Effector memory CD8-positive, alpha-beta T cell (primary cell): ENCODE data around the gene SH3RF2.
A peak's percentile ranks its signal among the peaks of the same experiment; 100 is the strongest.
"Not testable (repeated sequence)": the region's sequence is repeated elsewhere in the genome, so short reads cannot be mapped to it uniquely, and the experiment has no call there.

Source experiments
- ATAC-seq: fragments of 150-1000 bp; cut with Tn5 transposase; replicated peaks from 2 replicates; pipeline ENCODE4 v1.10.0; 2021; ENCODE audit warnings: mild to moderate bottlenecking, moderate library complexity
- DNase-seq, 3 experiments: peaks; one replicate each; pipeline ENCODE4 v3.0.0; 2021
- H3K27ac Mint-ChIP-seq, 2 donors: one replicate each; pipeline ENCODE4 v1.8.0; 2022; ENCODE audit warnings: mild to moderate bottlenecking in 2 of 2, mixed read lengths in 2 of 2, moderate library complexity in 2 of 2
- H3K27me3 Mint-ChIP-seq, 2 donors: one replicate each; pipeline ENCODE4 v1.8.0; 2022; ENCODE audit warnings: mixed read lengths in 2 of 2
- H3K36me3 Mint-ChIP-seq: one replicate; pipeline ENCODE4 v1.8.0; 2022; ENCODE audit warnings: mild to moderate bottlenecking, moderate library complexity, mixed read lengths; ENCODE audit not compliant: insufficient read depth
- H3K4me1 Mint-ChIP-seq, 2 donors: one replicate each; pipeline ENCODE4 v1.8.0; 2022; ENCODE audit warnings: low read depth in 2 of 2, mixed read lengths in 2 of 2
- H3K4me3 Mint-ChIP-seq, 2 donors: one replicate each; pipeline ENCODE4 v1.8.0; 2022; ENCODE audit warnings: mild to moderate bottlenecking in 2 of 2, mixed read lengths in 2 of 2, moderate library complexity in 2 of 2
- H3K9me3 Mint-ChIP-seq, 2 donors: one replicate each; pipeline ENCODE4 v1.8.0; 2022; ENCODE audit warnings: mixed read lengths in 2 of 2

SH3RF2 gene

GRCh38 chr5:146088098-146088497 is 151.7 kb downstream of the SH3RF2 start:
- no peak for ATAC-seq
- Mint-ChIP-seq H3K27ac (no peak overlapping the region), H3K4me1 (peaks cover 0 to 1% of the 10 kb centered on the region in 2 donors), H3K27me3 (no peaks in the 10 kb centered on the region), H3K9me3 (no peaks in the 10 kb centered on the region), H3K4me3 (no peak overlapping the region), H3K36me3 (no peaks in the 10 kb centered on the region)
- DNase-seq = no peak

DNA sequence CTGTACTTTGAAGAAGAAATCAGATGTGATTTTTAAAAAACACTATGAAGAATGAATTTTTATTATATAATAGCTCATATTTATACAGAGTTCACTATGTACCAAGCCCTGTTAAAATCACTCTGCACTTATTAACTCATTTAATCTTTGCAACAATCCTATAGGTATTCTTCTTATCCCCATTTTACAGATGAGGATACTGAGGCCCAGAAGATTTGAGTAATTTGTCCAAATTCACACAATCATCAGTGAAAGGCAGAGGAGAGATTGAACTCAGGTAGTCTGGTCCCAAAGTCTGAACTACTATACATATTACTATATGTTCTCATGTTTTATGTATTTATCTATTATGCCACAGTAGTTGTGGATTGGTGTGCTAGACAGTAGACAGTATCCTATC is 152.9 kb downstream of the SH3RF2 start:
- no peak overlapping the region for H3K4me3 Mint-ChIP-seq
- no peaks in the 10 kb centered on the region for H3K9me3 Mint-ChIP-seq
- no peaks in the 10 kb centered on the region for H3K27me3 Mint-ChIP-seq
- H3K36me3 Mint-ChIP-seq = no peaks in the 10 kb centered on the region
- no peak overlapping the region for H3K27ac Mint-ChIP-seq
- no peaks in the 10 kb centered on the region for H3K4me1 Mint-ChIP-seq
- ATAC-seq (no peak), DNase-seq (no peak)

- no peaks in the 10 kb centered on the region for H3K4me1 Mint-ChIP-seq
- DNase-seq (no peak), ATAC-seq (no peak)
- no peaks in the 10 kb centered on the region for H3K36me3 Mint-ChIP-seq
- H3K27ac Mint-ChIP-seq = no peak overlapping the region
- H3K4me3 Mint-ChIP-seq = no peak overlapping the region
- no peaks in the 10 kb centered on the region for H3K9me3 Mint-ChIP-seq
- H3K27me3 Mint-ChIP-seq = no peaks in the 10 kb centered on the region
Observed at GRCh38 chr5:146091881-146092280, 155.5 kb downstream of the SH3RF2 start.

GRCh38 chr5:146098047-146098446 is 161.7 kb downstream of the SH3RF2 start:
- no peaks in the 10 kb centered on the region for H3K36me3 Mint-ChIP-seq
- no peaks in the 10 kb centered on the region for H3K27me3 Mint-ChIP-seq
- no peak overlapping the region for H3K4me3 Mint-ChIP-seq
- ATAC-seq (no peak), DNase-seq (no peak)
- H3K4me1 Mint-ChIP-seq = no peaks in the 10 kb centered on the region
- H3K9me3 Mint-ChIP-seq = no peaks in the 10 kb centered on the region
- H3K27ac Mint-ChIP-seq = no peak overlapping the region

DNA sequence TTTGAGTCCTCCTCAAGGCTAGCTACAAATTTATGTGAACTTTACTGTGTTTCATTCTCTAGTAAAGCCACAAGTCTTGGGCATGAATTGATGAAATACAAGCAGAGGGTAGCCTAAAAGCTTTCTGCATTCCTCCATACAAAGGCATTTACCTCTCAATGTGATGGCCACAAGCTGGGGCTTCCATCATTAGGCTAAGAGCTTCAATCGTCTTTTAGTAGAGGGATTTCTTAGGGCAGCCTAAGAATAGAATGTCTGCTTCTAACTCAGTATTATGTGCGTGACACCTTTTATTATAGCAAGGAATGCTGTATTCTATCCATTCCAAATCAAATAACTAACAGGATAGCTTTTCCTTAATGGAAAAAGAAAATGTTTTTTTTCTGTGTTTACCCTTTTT is 165.3 kb downstream of the SH3RF2 start:
- peaks cover 0 to 2% of the 10 kb centered on the region in 2 donors for H3K4me1 Mint-ChIP-seq
- H3K27ac Mint-ChIP-seq = no peak overlapping the region
- H3K9me3 Mint-ChIP-seq = no peaks in the 10 kb centered on the region
- no peak overlapping the region for H3K4me3 Mint-ChIP-seq
- no peaks in the 10 kb centered on the region for H3K36me3 Mint-ChIP-seq
- DNase-seq (no peak), ATAC-seq (no peak)
- H3K27me3 Mint-ChIP-seq = no peaks in the 10 kb centered on the region

GRCh38 chr5:146103594-146103993 is 167.2 kb downstream of the SH3RF2 start:
- Mint-ChIP-seq H3K4me3 (no peak overlapping the region), H3K4me1 (peaks cover 0 to 2% of the 10 kb centered on the region in 2 donors), H3K36me3 (no peaks in the 10 kb centered on the region), H3K9me3 (no peaks in the 10 kb centered on the region), H3K27me3 (no peaks in the 10 kb centered on the region), H3K27ac (no peak overlapping the region)
- no peak for DNase-seq
- ATAC-seq = no peak

DNA sequence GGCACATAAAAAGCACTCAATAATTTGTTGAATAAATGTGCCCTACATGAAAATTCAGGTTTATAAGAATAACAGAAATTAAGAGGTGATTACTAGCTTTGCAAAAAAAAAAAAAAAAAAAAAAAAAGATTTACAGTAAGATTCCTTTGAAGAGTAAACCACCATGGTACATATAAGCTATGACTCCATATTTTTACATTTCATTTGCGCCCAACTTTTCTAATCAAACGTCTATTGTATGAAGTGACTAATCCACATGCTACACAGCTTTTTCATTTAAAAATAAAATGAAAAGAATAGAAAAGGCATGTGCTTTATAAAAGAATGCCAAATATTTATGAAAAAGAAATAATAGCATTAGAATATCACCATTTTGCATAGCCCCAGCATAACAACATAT is 169.1 kb downstream of the SH3RF2 start, which contains the start of gene PLAC8L1:
TSS of gene PLAC8L1 (minus strand) at position 101 of the 400 bp plus-strand sequence. CDS start 1,266 bp downstream, outside the sequence.
- H3K36me3 Mint-ChIP-seq = no peaks in the 10 kb centered on the region
- no peak for DNase-seq
- H3K27me3 Mint-ChIP-seq = no peaks in the 10 kb centered on the region
- H3K9me3 Mint-ChIP-seq = no peaks in the 10 kb centered on the region
- peak within 1 kb of the TSS in 1 of 2 donors; percentile 35 for H3K27ac Mint-ChIP-seq
- no peak for ATAC-seq
- H3K4me1 Mint-ChIP-seq = peaks cover 0 to 2% of the 10 kb centered on the region in 2 donors
- no peak within 1 kb of the TSS for H3K4me3 Mint-ChIP-seq

DNA sequence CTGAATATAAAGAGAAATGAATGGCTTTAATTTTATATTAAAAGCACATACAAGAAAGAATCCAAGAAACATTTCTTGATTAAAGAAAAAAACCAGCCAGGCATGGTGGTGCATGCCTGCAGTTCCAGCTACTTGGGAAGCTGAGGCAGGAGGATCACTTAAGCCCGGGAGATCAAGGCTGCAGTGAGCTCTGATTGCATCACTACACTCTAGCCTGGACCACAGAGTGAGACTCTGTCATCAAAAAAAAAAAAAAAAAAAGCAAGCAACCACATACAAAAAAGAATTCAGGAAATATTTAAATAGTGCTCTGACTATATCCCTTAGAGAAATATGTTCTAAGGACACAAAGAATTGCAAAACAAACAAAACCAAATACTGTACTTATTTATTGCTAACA is 171.5 kb downstream of the SH3RF2 start:
- H3K27ac Mint-ChIP-seq = peak overlapping the region in 1 of 2 donors; percentile 10
- H3K36me3 Mint-ChIP-seq = peaks cover 3% of the 10 kb centered on the region
- DNase-seq = no peak
- no peak overlapping the region for H3K4me3 Mint-ChIP-seq
- H3K9me3 Mint-ChIP-seq = no peaks in the 10 kb centered on the region
- ATAC-seq = no peak
- peaks cover 0 to 2% of the 10 kb centered on the region in 2 donors for H3K4me1 Mint-ChIP-seq
- H3K27me3 Mint-ChIP-seq = no peaks in the 10 kb centered on the region

DNA sequence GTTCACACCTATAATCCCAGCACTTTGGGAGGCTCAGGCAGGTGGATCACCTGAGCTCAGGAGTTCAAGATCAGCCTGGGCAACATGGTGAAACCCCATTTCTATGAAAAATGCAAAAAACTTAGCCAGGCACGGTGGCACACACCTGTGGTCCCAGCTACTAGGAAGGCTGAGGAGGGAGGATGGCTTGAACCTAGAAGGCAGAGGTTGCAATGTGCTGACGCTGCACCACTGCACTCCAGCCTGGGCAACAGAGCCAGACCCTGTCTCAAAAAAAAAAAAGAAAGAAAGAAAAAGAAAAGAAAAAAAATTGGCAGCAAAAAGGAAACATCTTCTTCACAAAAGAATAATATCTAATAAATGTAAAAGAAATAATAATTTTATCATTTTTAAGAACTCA is 172.5 kb downstream of the SH3RF2 start:
- not testable (repeated sequence) for H3K4me1 Mint-ChIP-seq, ATAC-seq, DNase-seq, H3K36me3 Mint-ChIP-seq, H3K9me3 Mint-ChIP-seq, H3K4me3 Mint-ChIP-seq, H3K27me3 Mint-ChIP-seq
- peak overlapping the region in 1 of 2 donors; percentile 3 for H3K27ac Mint-ChIP-seq

DNA sequence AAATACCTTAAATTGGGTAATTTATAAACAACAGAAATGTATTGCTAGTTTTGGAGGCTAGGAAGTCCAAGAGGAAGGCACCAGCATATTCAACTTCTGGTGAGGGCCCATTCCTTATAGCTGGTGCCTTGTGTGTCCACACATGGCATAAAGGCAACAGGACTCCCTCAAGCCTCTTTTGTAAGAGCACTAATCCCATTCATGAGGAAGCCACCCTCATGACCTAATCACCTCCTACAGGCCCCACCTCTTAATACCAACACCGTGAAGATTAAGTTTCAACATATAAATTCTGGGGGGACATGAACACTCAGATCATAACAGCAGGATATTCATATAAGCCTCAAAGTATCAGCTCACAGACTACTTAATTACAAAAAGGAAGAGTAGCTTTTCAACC is 173.0 kb downstream of the SH3RF2 start:
- no peaks in the 10 kb centered on the region for H3K27me3 Mint-ChIP-seq
- no peak for ATAC-seq
- no peaks in the 10 kb centered on the region for H3K9me3 Mint-ChIP-seq
- no peak overlapping the region for H3K4me3 Mint-ChIP-seq
- H3K4me1 Mint-ChIP-seq = no peaks in the 10 kb centered on the region
- no peak for DNase-seq
- peak overlapping the region in 1 of 2 donors; percentile 12 for H3K27ac Mint-ChIP-seq
- H3K36me3 Mint-ChIP-seq = peaks cover 10% of the 10 kb centered on the region

- Mint-ChIP-seq H3K9me3 (no peaks in the 10 kb centered on the region), H3K36me3 (peaks cover 15% of the 10 kb centered on the region), H3K4me3 (no peak overlapping the region), H3K4me1 (no peaks in the 10 kb centered on the region), H3K27ac (no peak overlapping the region), H3K27me3 (no peaks in the 10 kb centered on the region)
- DNase-seq (no peak), ATAC-seq (no peak)
Observed at GRCh38 chr5:146111409-146111808, 175.0 kb downstream of the SH3RF2 start.

- Mint-ChIP-seq H3K27ac (peak overlapping the region in 1 of 2 donors; percentile 42), H3K9me3 (no peaks in the 10 kb centered on the region), H3K27me3 (no peaks in the 10 kb centered on the region), H3K4me3 (no peak overlapping the region), H3K36me3 (peaks cover 15% of the 10 kb centered on the region), H3K4me1 (no peaks in the 10 kb centered on the region)
- ATAC-seq = no peak
- no peak for DNase-seq
Observed at GRCh38 chr5:146112476-146112875, 176.1 kb downstream of the SH3RF2 start.
